ENCODE results near the gene CRYZL1. TPM values are rescaled to one million over a fixed set of nuclear protein-coding genes. Genes with fewer than 3 reads are reported as not detected.
A peak's percentile ranks its signal among the peaks of the same experiment; 100 is the strongest.

The CRYZL1 gene
- total RNA-seq, 1 donor from 2014 or later = 30.7 TPM

DNA sequence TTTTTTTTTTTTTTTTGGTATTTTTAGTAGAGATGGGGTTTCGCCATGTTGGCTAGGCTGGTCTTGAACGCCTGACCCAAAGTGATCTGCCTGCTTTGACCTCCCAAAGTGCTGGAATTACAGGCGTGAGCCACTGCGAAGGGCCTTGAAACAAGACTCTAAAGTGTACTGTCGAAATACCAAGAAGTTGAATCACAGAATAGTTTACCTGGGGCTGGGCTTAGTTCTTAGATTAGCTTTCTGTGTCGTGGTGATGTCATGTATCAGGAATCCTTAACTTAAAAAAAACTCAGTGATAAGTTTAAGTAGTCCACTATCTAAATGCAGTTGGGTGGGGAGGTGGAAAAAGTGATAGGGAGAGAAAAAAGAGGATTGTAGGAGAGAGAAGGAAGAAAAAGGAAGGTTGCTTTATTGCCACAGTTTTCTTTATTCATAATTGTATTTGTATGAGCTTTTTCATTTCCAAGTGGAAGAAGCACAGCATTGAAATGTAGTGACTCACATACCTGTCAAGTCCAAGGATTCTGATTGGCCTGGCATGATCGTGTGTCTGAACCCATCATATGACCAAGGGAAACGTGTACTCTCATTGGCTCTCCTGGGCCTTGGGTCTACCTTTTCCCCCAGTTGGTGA lies 14.2 kb upstream of the CRYZL1 start:
- Histone ChIP-seq H2AFZ (ENCODE audit: low read depth, low read length) (no peak overlapping the region), H3K79me2 (ENCODE audit: insufficient read depth, low read length) (peaks cover 88% of the 10 kb centered on the region), H3K36me3 (ENCODE audit: insufficient read depth, low read length) (peaks cover 2% of the 10 kb centered on the region), H3K27ac (ENCODE audit: low read depth, low read length) (peak overlapping the region; percentile 77), H3K4me1 (ENCODE audit: insufficient read depth, low read length) (peaks cover 19% of the 10 kb centered on the region), H3K9me3 (ENCODE audit: insufficient read depth, low read depth, low read length) (no peaks in the 10 kb centered on the region), H3K9ac (ENCODE audit: low read length) (peak overlapping the region; percentile 11), H4K20me1 (ENCODE audit: insufficient read depth, low read length) (peaks cover 13% of the 10 kb centered on the region), H3K4me2 (ENCODE audit: low read length) (peak overlapping the region; percentile 49), H3K27me3 (ENCODE audit: insufficient read depth, low read length) (no peaks in the 10 kb centered on the region), H3K4me3 (ENCODE audit: insufficient read depth, low read depth, low read length) (peak overlapping the region; percentile 25)
- peak; percentile 68 for FAIRE-seq
- peak overlapping the region; percentile 58 for H3K4me3 Mint-ChIP-seq (ENCODE audit: unreplicated experiment)
- peaks cover 37% of the 10 kb centered on the region for H3K4me1 Mint-ChIP-seq (ENCODE audit: low read depth, unreplicated experiment)
- H3K9me3 Mint-ChIP-seq (ENCODE audit: unreplicated experiment) = no peaks in the 10 kb centered on the region
- peak overlapping the region; percentile 90 for H3K27ac Mint-ChIP-seq (ENCODE audit: unreplicated experiment)
- TF ChIP-seq, protein P1, sequence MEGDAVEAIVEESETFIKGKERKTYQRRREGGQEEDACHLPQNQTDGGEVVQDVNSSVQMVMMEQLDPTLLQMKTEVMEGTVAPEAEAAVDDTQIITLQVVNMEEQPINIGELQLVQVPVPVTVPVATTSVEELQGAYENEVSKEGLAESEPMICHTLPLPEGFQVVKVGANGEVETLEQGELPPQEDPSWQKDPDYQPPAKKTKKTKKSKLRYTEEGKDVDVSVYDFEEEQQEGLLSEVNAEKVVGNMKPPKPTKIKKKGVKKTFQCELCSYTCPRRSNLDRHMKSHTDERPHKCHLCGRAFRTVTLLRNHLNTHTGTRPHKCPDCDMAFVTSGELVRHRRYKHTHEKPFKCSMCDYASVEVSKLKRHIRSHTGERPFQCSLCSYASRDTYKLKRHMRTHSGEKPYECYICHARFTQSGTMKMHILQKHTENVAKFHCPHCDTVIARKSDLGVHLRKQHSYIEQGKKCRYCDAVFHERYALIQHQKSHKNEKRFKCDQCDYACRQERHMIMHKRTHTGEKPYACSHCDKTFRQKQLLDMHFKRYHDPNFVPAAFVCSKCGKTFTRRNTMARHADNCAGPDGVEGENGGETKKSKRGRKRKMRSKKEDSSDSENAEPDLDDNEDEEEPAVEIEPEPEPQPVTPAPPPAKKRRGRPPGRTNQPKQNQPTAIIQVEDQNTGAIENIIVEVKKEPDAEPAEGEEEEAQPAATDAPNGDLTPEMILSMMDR (IDR thresholded peaks at IDR 0.05; ENCODE audit: insufficient read depth, low read depth, low read length) = no peak
- TF ChIP-seq EZH2 (IDR thresholded peaks at IDR 0.05; ENCODE audit: insufficient read depth, low read length) = no peak
- H3K36me3 Mint-ChIP-seq (ENCODE audit: low read depth, unreplicated experiment) = peaks cover 2% of the 10 kb centered on the region
- H3K27me3 Mint-ChIP-seq (ENCODE audit: low read depth, unreplicated experiment) = no peaks in the 10 kb centered on the region
- DNase-seq (ENCODE audit: low read depth) = peak; percentile 98

DNA sequence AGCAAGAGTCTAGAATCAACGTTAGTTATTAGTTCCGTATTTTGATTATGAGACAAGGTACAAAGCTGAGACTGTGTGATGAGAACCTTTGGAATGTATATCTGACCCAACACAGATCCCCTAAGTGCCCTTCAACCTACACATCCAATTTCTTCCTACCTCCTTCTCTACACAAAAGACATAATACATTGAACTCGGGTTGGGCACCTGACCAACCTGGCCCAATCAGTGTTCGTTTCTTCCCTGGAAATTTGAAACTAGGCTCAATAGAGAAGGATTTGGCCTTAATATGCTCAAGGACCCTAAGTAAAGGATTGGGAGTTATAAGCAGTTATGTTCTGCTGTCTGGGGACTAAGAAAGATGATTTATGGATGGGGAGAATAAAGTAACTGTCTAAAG lies 12.9 kb upstream of the CRYZL1 start:
- Histone ChIP-seq H3K4me2 (ENCODE audit: low read length) (no peak overlapping the region), H3K27ac (ENCODE audit: low read depth, low read length) (no peak overlapping the region), H3K79me2 (ENCODE audit: insufficient read depth, low read length) (peaks cover 90% of the 10 kb centered on the region), H4K20me1 (ENCODE audit: insufficient read depth, low read length) (peaks cover 25% of the 10 kb centered on the region), H2AFZ (ENCODE audit: low read depth, low read length) (no peak overlapping the region), H3K36me3 (ENCODE audit: insufficient read depth, low read length) (peaks cover 2% of the 10 kb centered on the region), H3K27me3 (ENCODE audit: insufficient read depth, low read length) (no peaks in the 10 kb centered on the region), H3K4me1 (ENCODE audit: insufficient read depth, low read length) (peaks cover 19% of the 10 kb centered on the region), H3K9ac (ENCODE audit: low read length) (no peak overlapping the region), H3K4me3 (ENCODE audit: insufficient read depth, low read depth, low read length) (no peak overlapping the region), H3K9me3 (ENCODE audit: insufficient read depth, low read depth, low read length) (no peaks in the 10 kb centered on the region)
- Mint-ChIP-seq H3K4me1 (ENCODE audit: low read depth, unreplicated experiment) (peaks cover 34% of the 10 kb centered on the region), H3K27me3 (ENCODE audit: low read depth, unreplicated experiment) (no peaks in the 10 kb centered on the region), H3K9me3 (ENCODE audit: unreplicated experiment) (no peaks in the 10 kb centered on the region), H3K4me3 (ENCODE audit: unreplicated experiment) (no peak overlapping the region), H3K36me3 (ENCODE audit: low read depth, unreplicated experiment) (peaks cover 2% of the 10 kb centered on the region), H3K27ac (ENCODE audit: unreplicated experiment) (no peak overlapping the region)
- no peak for DNase-seq (ENCODE audit: low read depth)
- no peak for FAIRE-seq
- TF ChIP-seq, protein P1 (IDR thresholded peaks at IDR 0.05; ENCODE audit: insufficient read depth, low read depth, low read length) = no peak
- no peak for TF ChIP-seq EZH2 (IDR thresholded peaks at IDR 0.05; ENCODE audit: insufficient read depth, low read length)

DNA sequence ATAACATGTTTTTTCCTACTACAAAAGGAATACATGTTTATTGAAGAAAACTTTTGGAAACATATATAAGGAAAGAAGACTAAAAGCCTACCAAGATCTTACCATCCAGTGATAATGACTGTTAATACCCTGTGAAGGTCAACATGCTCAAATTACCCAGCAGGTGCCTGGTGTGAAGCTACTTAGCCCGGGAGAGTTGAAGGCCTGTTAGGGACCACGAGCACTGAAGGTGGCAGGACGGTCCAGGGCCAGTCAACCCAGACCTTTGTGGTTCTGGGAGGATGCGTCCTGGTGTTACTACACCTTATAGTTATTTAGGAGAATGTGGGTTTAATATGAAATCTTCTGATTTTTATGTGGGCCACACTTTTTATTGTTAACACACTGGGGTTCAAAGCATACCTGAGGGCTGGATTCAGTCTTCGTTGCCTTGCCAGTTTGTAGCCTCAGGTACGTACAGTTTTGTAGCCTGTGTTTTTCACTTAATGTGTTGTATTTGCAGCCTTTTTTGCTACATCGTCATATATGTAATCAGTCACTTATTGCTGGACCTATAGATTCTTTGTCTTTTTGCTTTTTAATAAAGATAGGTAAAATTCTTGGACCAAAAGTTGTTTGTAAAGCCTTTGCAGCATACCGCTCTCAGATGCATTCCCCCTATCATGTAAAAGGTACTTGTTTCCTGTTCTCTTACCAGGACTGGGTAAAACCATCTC lies 10.6 kb upstream of the CRYZL1 start:
- no peaks in the 10 kb centered on the region for H3K9me3 ChIP-seq (ENCODE audit: insufficient read depth, low read depth, low read length)
- H3K4me2 ChIP-seq (ENCODE audit: low read length) = no peak overlapping the region
- no peak for TF ChIP-seq EZH2 (IDR thresholded peaks at IDR 0.05; ENCODE audit: insufficient read depth, low read length)
- TF ChIP-seq, protein P1 (IDR thresholded peaks at IDR 0.05; ENCODE audit: insufficient read depth, low read depth, low read length) = no peak
- DNase-seq (ENCODE audit: low read depth) (no peak), FAIRE-seq (no peak)
- H3K4me3 ChIP-seq (ENCODE audit: insufficient read depth, low read depth, low read length) = no peak overlapping the region
- H3K27me3 ChIP-seq (ENCODE audit: insufficient read depth, low read length) = no peaks in the 10 kb centered on the region
- Mint-ChIP-seq H3K9me3 (ENCODE audit: unreplicated experiment) (no peaks in the 10 kb centered on the region), H3K4me1 (ENCODE audit: low read depth, unreplicated experiment) (peaks cover 25% of the 10 kb centered on the region), H3K4me3 (ENCODE audit: unreplicated experiment) (no peak overlapping the region), H3K36me3 (ENCODE audit: low read depth, unreplicated experiment) (peaks cover 2% of the 10 kb centered on the region), H3K27me3 (ENCODE audit: low read depth, unreplicated experiment) (no peaks in the 10 kb centered on the region), H3K27ac (ENCODE audit: unreplicated experiment) (peak overlapping the region; percentile 22)
- H3K9ac ChIP-seq (ENCODE audit: low read length) = no peak overlapping the region
- peaks cover 2% of the 10 kb centered on the region for H3K36me3 ChIP-seq (ENCODE audit: insufficient read depth, low read length)
- peaks cover 90% of the 10 kb centered on the region for H3K79me2 ChIP-seq (ENCODE audit: insufficient read depth, low read length)
- H3K4me1 ChIP-seq (ENCODE audit: insufficient read depth, low read length) = peaks cover 15% of the 10 kb centered on the region
- H2AFZ ChIP-seq (ENCODE audit: low read depth, low read length) = no peak overlapping the region
- peaks cover 39% of the 10 kb centered on the region for H4K20me1 ChIP-seq (ENCODE audit: insufficient read depth, low read length)
- H3K27ac ChIP-seq (ENCODE audit: low read depth, low read length) = no peak overlapping the region
